Measurements from ENCODE around the gene ULK3. TPM values are rescaled to one million over a fixed set of nuclear protein-coding genes. Genes with fewer than 3 reads are reported as not detected.

The ULK3 gene
- total RNA-seq, 4 donors from 2014 or later = 105 to 330 (median 129) TPM

DNA sequence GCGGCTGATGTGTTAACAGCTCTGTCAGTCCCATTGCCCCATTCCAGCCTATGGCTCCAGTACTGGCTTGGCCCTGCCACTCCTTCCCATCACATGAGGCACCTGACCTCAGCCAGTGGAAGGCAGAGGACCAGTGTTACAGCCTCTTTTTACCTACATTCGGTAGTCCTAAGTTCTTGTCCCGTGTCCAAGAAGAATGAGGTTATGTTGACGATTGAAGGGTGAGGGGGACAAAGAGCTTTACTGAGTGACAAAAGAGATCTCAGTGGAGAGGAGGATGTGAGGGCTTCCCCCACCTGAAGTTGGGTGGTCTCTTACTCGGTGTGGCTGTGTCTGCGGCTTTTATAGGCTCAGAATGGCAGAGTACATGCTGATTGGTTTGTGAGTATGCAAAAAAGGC is 39.6 kb upstream of the ULK3 start:
- no peaks in the 10 kb centered on the region for H3K9me3 ChIP-seq
- WGBS = 94% methylated on average over 6 of the region's 6 CpGs
- H3K4me3 ChIP-seq = no peak overlapping the region
- no peak overlapping the region for H3K27ac ChIP-seq
- no peaks in the 10 kb centered on the region for H3K27me3 ChIP-seq
- DNase-seq (ENCODE audit: low spot score in 2 of 2) = no peak
- no peaks in the 10 kb centered on the region for H3K4me1 ChIP-seq
- TF ChIP-seq, protein P1, sequence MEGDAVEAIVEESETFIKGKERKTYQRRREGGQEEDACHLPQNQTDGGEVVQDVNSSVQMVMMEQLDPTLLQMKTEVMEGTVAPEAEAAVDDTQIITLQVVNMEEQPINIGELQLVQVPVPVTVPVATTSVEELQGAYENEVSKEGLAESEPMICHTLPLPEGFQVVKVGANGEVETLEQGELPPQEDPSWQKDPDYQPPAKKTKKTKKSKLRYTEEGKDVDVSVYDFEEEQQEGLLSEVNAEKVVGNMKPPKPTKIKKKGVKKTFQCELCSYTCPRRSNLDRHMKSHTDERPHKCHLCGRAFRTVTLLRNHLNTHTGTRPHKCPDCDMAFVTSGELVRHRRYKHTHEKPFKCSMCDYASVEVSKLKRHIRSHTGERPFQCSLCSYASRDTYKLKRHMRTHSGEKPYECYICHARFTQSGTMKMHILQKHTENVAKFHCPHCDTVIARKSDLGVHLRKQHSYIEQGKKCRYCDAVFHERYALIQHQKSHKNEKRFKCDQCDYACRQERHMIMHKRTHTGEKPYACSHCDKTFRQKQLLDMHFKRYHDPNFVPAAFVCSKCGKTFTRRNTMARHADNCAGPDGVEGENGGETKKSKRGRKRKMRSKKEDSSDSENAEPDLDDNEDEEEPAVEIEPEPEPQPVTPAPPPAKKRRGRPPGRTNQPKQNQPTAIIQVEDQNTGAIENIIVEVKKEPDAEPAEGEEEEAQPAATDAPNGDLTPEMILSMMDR (IDR thresholded peaks at IDR 0.05) = no peak
- no peaks in the 10 kb centered on the region for H3K36me3 ChIP-seq

DNA sequence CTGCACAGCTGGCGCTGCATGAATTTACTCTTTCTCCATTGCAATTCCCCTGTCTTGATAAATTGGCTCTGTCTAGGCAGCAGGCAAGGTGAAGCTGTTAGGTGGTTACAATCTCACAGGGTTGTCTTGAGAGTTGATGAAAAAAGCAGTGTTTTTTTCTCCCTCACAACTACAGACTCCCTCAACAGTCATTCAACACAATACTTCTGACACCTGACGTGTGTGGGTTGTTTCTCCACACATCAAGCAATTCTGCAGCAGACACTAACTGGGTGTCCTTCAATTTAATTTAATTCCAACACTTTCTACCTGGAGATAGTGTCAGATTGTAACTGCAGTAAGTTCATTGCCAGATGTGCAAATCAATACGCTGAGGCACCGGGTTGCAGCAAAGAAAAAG is 35.3 kb upstream of the ULK3 start:
- no peak overlapping the region for H3K4me3 ChIP-seq
- H3K9me3 ChIP-seq = no peaks in the 10 kb centered on the region
- TF ChIP-seq POLR2A (IDR thresholded peaks at IDR 0.05) (no peak), POLR2AphosphoS5 (IDR thresholded peaks at IDR 0.05) (no peak), EP300 (IDR thresholded peaks at IDR 0.05) (no peak)
- TF ChIP-seq, protein P1 (IDR thresholded peaks at IDR 0.05) = no peak
- H3K36me3 ChIP-seq = no peaks in the 10 kb centered on the region
- 65% methylated on average over 4 of the region's 4 CpGs for WGBS
- DNase-seq (ENCODE audit: low spot score in 2 of 2) = no peak
- H3K4me1 ChIP-seq = peaks cover 8% of the 10 kb centered on the region
- H3K27ac ChIP-seq = no peak overlapping the region
- no peaks in the 10 kb centered on the region for H3K27me3 ChIP-seq

DNA sequence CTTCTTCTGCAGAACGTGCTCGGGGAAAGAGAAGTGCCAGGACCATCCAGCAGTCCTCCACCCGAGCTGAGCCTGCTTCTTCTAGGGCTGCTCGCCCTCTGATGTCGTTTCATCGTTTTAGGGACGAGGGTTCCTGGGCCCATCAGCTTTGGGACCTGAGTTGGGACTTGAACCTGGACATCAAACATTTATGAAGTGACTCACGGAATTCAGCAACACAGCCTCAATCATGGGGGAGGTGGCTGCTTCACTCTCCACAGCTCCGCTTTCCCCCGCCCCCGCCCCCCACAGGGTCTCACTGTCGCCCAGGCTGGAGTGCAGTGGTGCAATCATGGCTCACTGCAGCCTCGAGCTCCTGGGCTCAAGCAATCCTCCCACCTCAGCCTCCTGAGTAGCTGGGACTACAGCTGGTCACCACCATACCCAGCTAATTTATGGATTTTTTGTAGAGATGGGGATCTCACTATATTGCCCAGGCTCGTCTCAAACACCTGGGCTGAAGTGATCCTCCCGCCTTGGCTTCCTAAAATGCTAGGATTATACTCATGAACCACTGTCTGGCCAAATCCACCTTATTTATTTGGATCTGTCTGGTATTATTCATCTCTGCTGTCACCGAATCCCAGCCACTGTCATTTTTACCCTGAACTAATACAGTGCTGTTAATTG is 30.9 kb upstream of the ULK3 start:
- TF ChIP-seq, protein P1 (IDR thresholded peaks at IDR 0.05) = no peak
- no peak for TF ChIP-seq POLR2AphosphoS5 (IDR thresholded peaks at IDR 0.05)
- TF ChIP-seq POLR2A (IDR thresholded peaks at IDR 0.05) = no peak
- no peak for TF ChIP-seq EP300 (IDR thresholded peaks at IDR 0.05)
- Histone ChIP-seq H3K4me1 (peaks cover 47% of the 10 kb centered on the region), H3K4me3 (peak overlapping the region; percentile 81), H3K9me3 (no peaks in the 10 kb centered on the region), H3K36me3 (no peaks in the 10 kb centered on the region), H3K27me3 (no peaks in the 10 kb centered on the region), H3K27ac (peak overlapping the region; percentile 97)
- WGBS = 35% methylated on average over 9 of the region's 16 CpGs
- no peak for DNase-seq (ENCODE audit: low spot score in 2 of 2)

DNA sequence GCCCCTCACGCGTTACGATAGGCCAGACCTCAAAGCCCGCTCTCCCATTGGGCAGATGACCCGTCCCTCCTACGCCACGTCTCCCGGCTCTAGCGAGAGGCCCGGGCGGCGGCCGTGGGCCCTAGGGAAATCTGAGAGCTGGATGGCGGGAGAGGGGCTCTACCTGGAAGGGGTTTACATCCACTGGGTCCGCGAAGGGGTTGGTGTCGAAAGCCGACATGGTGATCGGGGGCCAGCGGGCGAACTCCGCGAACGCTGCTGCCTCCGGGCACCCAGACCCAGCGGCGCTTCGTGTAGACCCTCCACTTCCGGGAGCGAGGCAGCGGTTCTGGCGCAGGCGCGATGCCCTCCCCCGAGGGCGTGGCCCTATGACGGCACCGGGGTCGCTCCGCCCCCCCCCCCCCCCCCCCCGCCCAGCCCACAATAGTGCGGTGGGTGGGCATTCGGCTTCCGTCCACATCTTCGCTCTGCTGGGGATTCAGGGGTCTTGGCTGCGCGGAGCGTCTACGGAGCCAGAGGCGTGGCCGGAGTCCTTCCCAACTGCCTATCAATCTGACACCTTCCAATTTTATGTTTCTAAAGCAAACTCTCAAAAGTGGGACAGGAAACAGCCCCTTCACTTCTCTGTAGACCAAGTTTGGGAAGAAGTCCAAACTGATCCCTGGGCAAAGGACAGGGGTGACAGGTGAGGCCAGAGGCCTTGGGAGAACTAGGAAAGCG is 30.2 kb upstream of the ULK3 start, which contains the start of gene SCAMP2:
TSS of gene SCAMP2 (minus strand) at position 330 of the 720 bp plus-strand sequence. CDS start at position 220, 110 bp downstream.
- Histone ChIP-seq H3K9me3 (no peaks in the 10 kb centered on the region), H3K36me3 (no peaks in the 10 kb centered on the region), H3K27ac (peak within 1 kb of the TSS; percentile 97), H3K27me3 (no peaks in the 10 kb centered on the region), H3K4me1 (peaks cover 54% of the 10 kb centered on the region), H3K4me3 (peak within 1 kb of the TSS; percentile 81)
- TF ChIP-seq POLR2A (IDR thresholded peaks at IDR 0.05) (peak in 1 of 2 donors; percentile 55), EP300 (IDR thresholded peaks at IDR 0.05) (no peak), POLR2AphosphoS5 (IDR thresholded peaks at IDR 0.05) (peak; percentile 12 to 87 (median 52))
- TF ChIP-seq, protein P1 (IDR thresholded peaks at IDR 0.05) = no peak
- 2% methylated on average over 13 of the region's 52 CpGs for WGBS
- peak; percentile 96 to 97 for DNase-seq (ENCODE audit: low spot score in 2 of 2)

DNA sequence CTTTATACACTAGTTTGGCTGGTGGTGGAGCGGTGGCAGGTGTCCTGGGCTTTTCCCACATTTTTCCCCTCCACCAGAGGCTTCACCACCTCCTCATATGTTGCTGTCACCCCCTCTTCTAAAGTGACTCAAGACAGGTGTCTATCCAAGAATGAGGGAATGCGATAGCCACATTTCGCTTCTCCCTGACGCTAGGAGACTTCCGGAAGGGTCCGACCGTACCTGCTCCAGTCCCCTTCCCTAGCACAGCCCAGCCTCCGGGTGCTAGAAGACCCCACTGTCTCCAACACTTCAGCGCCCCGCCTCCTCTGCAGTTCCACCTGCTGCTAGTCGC is 29.7 kb upstream of the ULK3 start:
- TF ChIP-seq POLR2A (IDR thresholded peaks at IDR 0.05) = no peak
- TF ChIP-seq, protein P1 (IDR thresholded peaks at IDR 0.05) = no peak
- TF ChIP-seq POLR2AphosphoS5 (IDR thresholded peaks at IDR 0.05) = no peak
- no peak for TF ChIP-seq EP300 (IDR thresholded peaks at IDR 0.05)
- no peaks in the 10 kb centered on the region for H3K36me3 ChIP-seq
- WGBS = 0% methylated on average over 10 of the region's 11 CpGs
- peaks cover 59% of the 10 kb centered on the region for H3K4me1 ChIP-seq
- no peaks in the 10 kb centered on the region for H3K9me3 ChIP-seq
- no peak for DNase-seq (ENCODE audit: low spot score in 2 of 2)
- peak overlapping the region; percentile 81 for H3K4me3 ChIP-seq
- peak overlapping the region; percentile 97 for H3K27ac ChIP-seq
- H3K27me3 ChIP-seq = no peaks in the 10 kb centered on the region
